Body of pancreas (tissue), 4 donors: Measurements from ENCODE around the gene SORCS2.

ENCODE experiments used
- CTCF ChIP-seq, 7 experiments: fragments of 450-650 bp in 4 of 7; fragments of 200-600 bp in 3 of 7; sonication (generic) in 3 of 7; IDR thresholded peaks; one replicate each; pipeline ENCODE4 v1.5.1; 2016 to 2019; ENCODE audit warnings: antibody characterized with exemption in 7 of 7
- POLR2A ChIP-seq, 3 donors: fragments of 450-650 bp; IDR thresholded peaks; one replicate each; pipeline ENCODE4 v1.6.1; 2016; ENCODE audit warnings: antibody characterized with exemption in 3 of 3, mild to moderate bottlenecking in 2 of 3

GRCh38 chr4:7352486-7352885 lies 160.1 kb downstream of the SORCS2 start:
- TF ChIP-seq CTCF (IDR thresholded peaks at IDR 0.05), result no peak
- no peak for TF ChIP-seq POLR2A (IDR thresholded peaks at IDR 0.05)
